HCT116 (cell line): ENCODE results near the gene SMIM34.
"Not testable (repeated sequence)": the region's sequence is repeated elsewhere in the genome, so short reads cannot be mapped to it uniquely, and the experiment has no call there.

ENCODE experiments used
- CEBPB ChIP-seq: IDR thresholded peaks from 2 replicates; pipeline ENCODE4 v1.6.1; 2012; ENCODE audit warnings: low read depth
- CTCF ChIP-seq, 3 experiments: fragments of 200-600 bp in 1 of 3; sonication (generic) in 1 of 3; IDR thresholded peaks in 2 of 3; conservative IDR thresholded peaks in 1 of 3; 2 replicates each; pipeline ENCODE4 v1.5.1; 2012 to 2017; ENCODE audit warnings: low read depth in 2 of 3, low read length in 2 of 3, antibody characterized with exemption in 1 of 3, borderline replicate concordance in 1 of 3, control low read depth in 1 of 3, mild to moderate bottlenecking in 1 of 3, mixed read lengths in 1 of 3, mixed run types in 1 of 3, moderate library complexity in 1 of 3; ENCODE audit not compliant: insufficient read depth in 1 of 3
- EZH2 ChIP-seq: fragments of 200-600 bp; sonication (generic); IDR thresholded peaks from 2 replicates; pipeline ENCODE4 v1.6.1; 2017; ENCODE audit warnings: antibody characterized with exemption, mixed run types
- JUND ChIP-seq: IDR thresholded peaks from 2 replicates; pipeline ENCODE4 v1.6.1; 2012
- POLR2AphosphoS5 ChIP-seq: IDR thresholded peaks from 2 replicates; pipeline ENCODE4 v1.6.1; 2011; ENCODE audit warnings: mild to moderate bottlenecking, low read depth, low read length, moderate library complexity

DNA sequence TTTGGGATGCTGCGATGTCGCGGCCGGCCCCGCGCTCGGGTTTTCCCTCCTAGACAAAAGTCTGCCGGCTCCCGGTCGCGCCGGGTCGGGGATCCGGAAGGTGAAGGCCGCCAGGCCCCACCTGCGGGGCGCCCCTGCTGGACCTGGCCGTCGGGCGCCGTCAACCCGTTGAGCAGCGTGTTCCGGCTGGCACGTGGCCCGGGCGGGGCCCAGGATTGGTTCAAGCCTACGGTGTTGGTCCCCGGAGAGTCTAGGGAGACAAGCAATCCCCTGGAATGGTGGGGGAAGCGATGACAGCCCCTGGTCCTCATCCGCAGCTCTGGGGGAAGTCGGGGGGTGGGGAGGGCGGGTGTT, 48.2 kb downstream of the SMIM34 start:
- TF ChIP-seq CEBPB; POLR2AphosphoS5; EZH2; CTCF (IDR thresholded peaks at IDR 0.05 in 2 of 3, conservative IDR thresholded peaks at IDR 0.05 in 1 of 3; ENCODE audit: borderline replicate concordance in 1 of 3, insufficient read depth in 1 of 3, low read depth in 2 of 3, low read length in 2 of 3); JUND: not testable (repeated sequence)
